HG02798 (cell line): ENCODE data around the gene SHLD2.
"Not testable (repeated sequence)": the region's sequence is repeated elsewhere in the genome, so short reads cannot be mapped to it uniquely, and the experiment has no call there.

Experiments
- ATAC-seq: cut with Tn5 transposase; IDR thresholded peaks from one replicate; pipeline ENCODE4 v1.9.1; 2021; ENCODE audit warnings: mild to moderate bottlenecking; ENCODE audit not compliant: unreplicated experiment, poor library complexity

Gene SHLD2

GRCh38 chr10:87094373-87095235 lies at the start of gene SHLD2, which contains the start of gene GLUD1:
TSS of gene SHLD2 (plus strand) at chr10:87095206. CDS start at chr10:87151355, 56,149 bp downstream.
TSS of gene GLUD1 (minus strand) at chr10:87094843. CDS start at chr10:87094769, 74 bp downstream.
- peak; percentile 77 for ATAC-seq

GRCh38 chr10:87045434-87045938 lies 49.5 kb upstream of the SHLD2 start:
- ATAC-seq = no peak

- ATAC-seq = no peak
Measured at GRCh38 chr10:87053111-87053510, 41.9 kb upstream of the SHLD2 start.

GRCh38 chr10:87053577-87054181 lies 41.3 kb upstream of the SHLD2 start:
- no peak for ATAC-seq

- no peak for ATAC-seq
Measured at GRCh38 chr10:87054373-87055295, 40.4 kb upstream of the SHLD2 start.

- ATAC-seq = no peak
Measured at GRCh38 chr10:87058171-87058570, 36.8 kb upstream of the SHLD2 start.

- no peak for ATAC-seq
Measured at GRCh38 chr10:87059401-87059800, 35.6 kb upstream of the SHLD2 start.

GRCh38 chr10:87060280-87060928 lies 34.6 kb upstream of the SHLD2 start:
- ATAC-seq = no peak

GRCh38 chr10:87064651-87065050 lies 30.4 kb upstream of the SHLD2 start:
- ATAC-seq = no peak

- ATAC-seq = no peak
Measured at GRCh38 chr10:87066178-87066577, 28.8 kb upstream of the SHLD2 start.

- no peak for ATAC-seq
Measured at GRCh38 chr10:87066865-87067264, 28.1 kb upstream of the SHLD2 start.

GRCh38 chr10:87068281-87068680 lies 26.7 kb upstream of the SHLD2 start:
- no peak for ATAC-seq

- ATAC-seq = no peak
Measured at GRCh38 chr10:87072449-87072848, 22.6 kb upstream of the SHLD2 start.

- not testable (repeated sequence) for ATAC-seq
Measured at GRCh38 chr10:87076421-87076820, 18.6 kb upstream of the SHLD2 start.

GRCh38 chr10:87079106-87079836 lies 15.7 kb upstream of the SHLD2 start:
- no peak for ATAC-seq

GRCh38 chr10:87080621-87081020 lies 14.4 kb upstream of the SHLD2 start:
- ATAC-seq = not testable (repeated sequence)

GRCh38 chr10:87081574-87081973 lies 13.4 kb upstream of the SHLD2 start:
- ATAC-seq = not testable (repeated sequence)

GRCh38 chr10:87082219-87082618 lies 12.8 kb upstream of the SHLD2 start:
- ATAC-seq = not testable (repeated sequence)
